ENCODE data around the gene TBC1D22A.

Gene TBC1D22A

DNA sequence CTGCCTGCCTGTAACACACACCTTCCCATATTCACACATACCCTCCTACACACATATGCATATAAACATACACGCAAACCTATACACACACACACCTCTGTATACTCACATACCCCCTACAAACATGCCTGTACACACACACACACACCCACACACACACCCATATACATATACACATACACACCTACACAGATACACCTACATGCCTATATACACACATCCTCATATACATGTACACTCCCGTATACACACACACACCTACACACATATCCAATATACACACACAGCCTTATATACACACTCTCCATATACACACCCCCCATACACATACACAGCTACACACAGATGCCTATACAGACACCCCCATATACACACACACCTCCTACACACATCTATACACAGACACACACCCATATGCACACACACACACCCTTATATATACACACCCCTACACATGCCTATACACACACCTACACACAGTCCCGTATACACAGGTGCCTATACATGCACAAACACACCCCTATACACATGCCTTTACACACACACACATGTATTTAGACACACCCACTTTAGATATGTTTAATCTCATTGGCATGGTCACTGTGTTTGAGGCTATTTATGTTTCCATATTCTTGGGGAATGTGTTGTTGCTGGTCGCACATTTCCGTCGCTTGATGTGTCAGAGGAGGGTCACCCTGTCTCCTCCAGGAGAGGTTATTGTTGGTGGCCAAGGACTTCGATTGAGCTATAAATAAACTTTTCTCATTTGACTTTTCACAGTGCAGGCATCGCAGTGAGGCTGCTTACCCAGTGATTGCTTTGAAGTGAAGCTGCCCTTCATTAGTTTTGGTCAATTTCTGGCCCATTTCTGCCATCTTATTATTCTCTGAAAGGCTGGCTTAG is 243.3 kb downstream of the TBC1D22A start:
- no peak for DNase-seq

DNA sequence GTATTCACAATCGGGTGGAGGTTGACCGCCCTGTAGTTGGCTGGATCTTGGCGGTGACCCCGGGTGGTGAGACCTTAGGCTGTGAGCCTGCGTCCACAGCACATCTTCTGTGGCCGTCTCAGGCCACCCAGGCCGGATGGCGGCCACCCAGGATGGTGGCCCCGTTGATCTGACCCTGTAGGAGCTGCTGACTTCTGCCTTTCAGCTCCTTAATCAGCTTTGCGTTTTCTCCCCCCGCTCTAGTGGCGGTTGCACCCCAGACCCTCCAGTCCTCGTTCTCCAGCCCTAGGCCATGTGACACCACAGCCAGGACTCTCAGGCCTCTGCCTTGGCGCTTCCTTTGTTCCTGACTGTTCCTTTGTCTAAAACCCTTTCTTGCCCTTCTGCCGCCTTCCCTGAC is 244.0 kb downstream of the TBC1D22A start:
- no peak for DNase-seq

DNA sequence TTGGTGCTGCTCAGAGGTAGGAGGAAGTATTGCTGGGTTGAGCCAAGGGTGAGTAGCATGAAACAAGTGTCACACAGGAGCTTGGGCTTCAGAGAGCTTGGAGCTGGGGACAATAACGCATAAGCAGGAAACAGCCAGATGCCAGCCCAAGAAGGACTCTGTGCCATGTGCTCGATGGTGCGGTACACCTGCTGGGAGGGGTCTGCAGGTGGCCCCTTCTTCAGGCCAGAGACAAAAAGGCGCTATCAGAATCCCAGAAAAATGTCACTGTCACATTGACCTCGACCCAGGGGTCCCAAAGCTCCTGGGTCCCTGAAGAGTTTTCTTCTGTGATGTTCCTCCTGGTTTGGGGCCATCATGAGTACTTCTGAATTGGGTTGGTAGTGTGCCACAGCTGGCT is 244.4 kb downstream of the TBC1D22A start:
- no peak for DNase-seq

DNA sequence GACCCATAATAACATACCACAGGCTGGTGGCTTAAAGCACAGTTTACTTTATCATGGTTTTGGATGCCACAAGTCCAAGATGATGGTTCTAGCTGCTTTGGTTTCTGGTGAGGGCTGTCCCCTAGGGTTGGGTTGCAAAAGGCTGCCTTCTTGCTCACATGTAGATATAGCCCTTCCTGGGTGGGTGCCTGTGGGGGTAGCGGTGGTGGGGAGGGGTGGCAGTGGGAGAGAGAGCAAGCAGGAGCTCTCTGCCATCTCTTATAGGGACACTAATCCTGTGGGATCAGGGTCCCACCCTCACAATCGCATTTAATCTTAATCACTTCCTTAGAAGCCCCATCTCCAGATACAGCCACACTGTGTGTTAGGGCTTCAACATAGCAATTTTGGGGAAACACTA is 245.0 kb downstream of the TBC1D22A start:
- no peak for DNase-seq

DNA sequence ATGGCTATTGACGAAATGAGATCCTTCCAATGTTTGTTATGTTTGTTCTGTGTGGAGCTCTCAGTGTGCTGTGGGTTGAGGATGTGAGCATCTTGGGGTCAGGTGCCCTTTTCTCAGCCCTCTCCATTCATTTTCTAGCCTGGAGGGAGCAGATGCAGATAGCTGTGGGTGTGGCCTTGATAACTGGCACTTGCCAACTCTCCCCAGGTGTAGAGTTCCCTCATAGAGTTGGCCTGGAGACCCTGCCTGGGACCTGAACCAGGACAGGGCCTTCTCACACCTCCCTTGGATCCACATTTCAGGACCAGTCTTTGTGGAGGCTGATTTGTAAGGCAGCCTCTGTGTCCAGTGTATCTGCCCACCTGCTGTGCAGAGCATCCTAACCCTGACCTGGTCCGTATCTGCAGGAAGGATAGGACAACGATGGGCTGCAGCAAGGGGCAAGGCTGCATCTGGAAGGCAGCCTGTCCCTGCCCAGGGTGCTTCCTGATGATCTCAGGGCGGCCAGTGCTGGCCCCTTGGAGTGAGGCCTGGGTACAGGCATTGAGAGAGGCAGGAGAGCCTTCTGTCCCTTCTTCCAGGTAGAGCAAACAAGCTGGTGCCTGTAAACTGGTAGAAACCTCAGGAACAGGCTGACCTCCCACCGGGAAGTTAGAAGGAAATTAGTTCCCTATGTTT is 245.9 kb downstream of the TBC1D22A start:
- DNase-seq = no peak

DNA sequence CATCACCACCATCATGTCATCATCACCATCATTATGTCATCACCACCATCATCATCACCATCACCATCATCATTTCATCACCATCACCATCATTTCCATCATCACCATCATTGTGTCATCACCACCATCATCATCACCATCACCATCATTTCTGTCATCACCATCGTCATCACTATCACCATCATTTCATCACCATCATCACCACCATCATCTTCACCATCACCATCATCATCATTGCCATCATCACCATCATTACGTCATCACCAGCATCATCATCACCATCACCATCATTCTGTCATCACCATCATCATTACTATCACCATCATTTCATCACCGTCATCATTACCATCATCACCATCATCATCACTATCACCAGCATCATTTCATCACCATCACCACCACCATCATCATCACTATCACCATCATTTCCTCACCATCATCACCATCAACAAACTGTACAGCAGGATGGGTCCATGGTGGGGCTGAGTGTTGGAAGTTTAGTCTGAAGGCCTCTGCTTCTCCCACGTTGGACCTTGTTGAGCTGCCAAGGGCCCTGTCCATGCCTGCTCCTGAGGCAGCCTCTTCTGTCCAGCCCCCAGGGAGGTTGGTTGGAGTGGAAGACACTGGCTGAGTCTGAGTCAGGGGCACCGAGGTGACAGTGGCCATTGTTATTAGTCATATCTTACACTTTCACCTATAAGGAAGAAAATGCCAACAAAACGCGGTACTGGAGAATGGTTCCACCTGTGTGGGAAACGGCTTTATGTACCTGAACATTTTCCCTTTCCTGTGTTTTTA is 247.1 kb downstream of the TBC1D22A start:
- DNase-seq = no peak

DNA sequence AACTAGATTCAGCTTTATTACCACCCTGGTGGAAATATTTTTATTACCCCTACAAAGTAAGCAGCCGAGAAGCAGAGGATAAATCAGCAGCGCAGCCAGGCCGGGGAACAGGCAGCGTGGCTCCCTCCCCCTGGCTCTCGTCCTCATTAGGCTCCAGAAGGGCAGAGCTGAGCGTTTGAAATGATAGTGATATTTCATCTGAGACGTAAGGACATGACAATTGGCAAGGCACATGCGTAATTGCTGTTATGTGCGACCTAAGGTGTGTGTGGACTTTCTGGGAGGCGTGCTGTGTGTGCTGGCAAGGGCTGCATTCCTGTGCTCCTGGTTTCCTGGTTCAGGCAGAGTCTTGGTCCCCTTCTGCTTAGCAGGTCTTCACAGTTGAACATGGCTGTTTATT is 247.8 kb downstream of the TBC1D22A start:
- DNase-seq = no peak

DNA sequence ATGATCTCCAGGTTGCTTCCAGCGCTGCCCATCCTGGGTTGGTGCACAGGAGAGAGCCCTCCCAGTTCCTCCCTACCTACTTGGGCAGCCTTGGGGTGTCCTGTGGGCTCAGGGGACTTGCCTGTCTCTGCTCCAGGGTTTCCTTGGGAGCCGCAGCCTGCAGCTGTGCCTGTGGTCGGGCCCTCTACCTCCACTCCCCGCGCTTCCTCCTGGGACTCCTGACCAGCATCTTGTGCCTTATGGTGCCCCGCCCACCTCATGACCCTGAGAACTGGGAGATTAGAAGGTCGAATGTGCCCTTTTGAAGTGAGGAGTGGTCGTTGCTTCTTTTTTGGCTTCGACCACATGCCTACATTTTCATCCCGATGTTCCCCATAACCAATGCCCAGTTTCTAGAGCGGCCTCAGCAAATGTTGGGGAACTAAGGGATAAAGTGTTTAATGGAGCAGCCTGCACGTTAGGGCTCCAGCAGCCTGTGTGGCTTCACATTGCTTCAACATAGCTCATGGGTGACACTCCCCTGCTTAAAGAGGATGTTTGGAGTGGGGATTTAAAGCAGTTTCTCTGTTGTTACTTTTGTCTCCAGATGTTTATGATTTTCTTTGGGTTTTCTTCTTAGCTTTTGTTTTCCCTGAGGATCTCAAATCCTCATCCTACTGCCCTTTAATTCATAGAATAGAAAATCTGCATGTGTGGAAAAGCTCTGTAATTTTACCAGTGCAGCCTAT is 248.8 kb downstream of the TBC1D22A start:
- DNase-seq = no peak

DNA sequence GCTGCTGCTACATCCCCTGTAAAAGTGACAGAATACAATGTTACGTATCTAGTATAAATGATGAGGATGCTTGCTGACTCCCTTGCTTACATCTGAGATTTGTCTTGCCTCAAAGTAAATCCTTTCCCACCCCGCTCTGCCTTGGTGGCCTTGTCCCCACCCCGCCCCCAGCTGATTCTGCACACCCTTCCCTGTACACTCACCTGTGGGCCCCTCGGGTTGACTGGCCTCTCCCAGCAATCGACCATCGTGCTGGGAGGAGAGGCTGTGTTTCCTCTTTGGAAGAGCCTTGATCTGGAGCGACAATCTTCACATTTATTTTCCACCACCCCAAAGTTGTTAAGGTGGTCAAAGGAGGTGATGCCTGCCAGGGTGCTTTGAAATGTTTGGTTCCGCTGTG is 249.4 kb downstream of the TBC1D22A start:
- DNase-seq = no peak

DNA sequence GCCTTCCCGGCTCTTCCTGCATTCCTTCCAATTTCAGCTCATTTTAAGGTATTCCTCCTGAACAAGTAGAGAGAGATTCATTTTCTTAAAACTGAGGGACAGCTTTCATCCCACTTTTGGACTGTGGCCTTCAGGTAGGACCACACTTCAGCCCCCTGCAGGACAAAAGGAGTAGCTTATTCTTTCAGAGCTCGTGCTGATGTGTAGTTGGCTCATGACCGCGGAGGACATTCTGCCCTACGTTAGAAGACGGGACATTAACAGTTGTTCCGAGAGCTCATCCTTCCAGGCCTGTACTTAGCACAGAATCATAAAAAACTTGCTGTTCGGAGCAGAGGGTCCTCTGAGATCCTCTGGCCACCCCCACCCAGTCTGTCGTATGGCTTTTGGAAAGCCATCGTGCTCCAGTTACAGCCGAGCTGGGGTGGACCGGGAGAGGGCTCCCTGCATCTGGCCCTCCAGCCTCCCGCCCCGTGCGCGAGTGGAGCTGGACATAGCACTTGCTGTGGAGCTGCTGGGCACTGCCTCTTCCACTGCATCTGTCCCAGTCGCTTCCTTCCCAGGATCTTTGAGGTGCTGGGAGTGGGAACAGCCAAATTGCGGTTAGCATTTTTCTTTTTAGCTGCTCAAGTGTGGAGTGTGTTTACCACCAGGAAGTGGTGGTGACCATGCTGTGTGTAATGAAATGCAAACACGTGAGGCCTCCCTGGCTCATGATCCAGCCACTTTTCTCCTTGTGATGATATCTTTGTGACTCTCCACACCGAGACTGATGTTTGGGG is 250.3 kb downstream of the TBC1D22A start:
- DNase-seq = no peak

DNA sequence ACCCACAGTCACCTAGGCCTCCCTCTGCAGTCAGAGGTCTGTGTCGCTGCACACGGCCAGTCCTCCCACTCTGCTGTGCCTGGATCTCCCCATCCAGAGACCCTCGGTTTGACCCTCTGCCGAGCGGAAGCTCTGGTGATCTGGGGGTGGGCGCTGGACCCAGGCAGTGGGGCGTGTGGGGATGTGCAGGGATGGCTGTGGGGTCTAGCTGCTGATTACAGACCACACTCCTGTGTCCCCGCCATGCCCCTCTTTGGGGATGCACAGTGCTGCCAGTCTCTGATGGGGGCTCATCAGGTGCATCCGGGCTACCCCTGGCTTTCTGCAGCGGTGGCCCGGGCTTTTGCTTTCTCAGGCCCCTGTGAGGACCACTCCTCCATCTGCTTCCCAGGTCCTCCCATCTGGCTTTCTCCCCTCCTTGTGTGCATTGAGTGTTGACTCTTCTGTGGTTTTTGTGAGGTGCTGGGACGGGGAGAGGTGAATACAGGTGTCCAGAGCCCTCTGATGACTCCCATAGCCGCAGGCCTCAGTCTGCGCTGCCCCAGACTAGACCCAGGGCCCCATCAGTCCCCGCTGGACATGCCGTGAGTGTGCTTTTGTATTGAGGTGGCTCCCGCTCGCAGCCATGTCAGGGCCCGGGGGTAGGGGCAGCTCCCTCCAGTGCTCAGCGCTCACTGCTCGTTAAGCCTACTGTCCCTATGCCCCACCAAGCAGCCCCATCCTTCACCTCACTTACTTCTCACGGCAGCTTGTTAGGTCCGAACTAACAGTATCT is 251.6 kb downstream of the TBC1D22A start:
- no peak for DNase-seq

DNA sequence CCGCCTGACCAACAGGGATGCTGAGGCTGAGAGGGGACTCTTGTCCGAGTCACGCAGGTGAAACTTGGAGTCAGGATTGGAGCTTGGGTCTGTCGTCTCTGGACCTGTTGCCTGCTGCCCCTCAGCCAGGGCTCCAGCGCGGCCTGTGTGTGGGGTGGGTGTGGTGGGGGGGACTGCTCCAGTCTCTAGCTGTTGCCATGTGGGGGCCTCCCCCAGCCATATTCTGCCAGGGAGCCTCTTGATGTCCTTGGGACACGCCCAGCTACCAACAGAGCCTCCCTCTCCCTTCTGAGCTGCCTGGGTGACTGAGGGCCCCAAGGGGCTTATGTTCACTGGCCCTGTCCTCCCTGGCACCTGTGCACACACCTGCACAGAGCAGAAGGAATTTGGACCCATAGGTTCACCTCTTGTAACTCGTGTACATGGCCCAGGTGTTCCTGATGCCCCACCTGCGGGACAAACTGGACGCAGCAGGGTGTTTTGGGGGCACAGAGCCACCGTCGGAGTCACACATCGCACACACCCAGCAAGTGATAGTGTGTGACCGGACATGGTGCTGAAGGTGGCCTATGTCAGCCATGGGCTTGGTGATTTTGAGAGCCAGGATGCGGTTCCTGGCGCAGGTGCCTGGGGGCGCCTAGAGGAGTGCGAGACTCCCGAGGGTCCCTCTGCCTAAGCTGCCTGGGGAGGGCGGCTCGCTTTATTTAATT is 252.3 kb downstream of the TBC1D22A start:
- no peak for DNase-seq

DNA sequence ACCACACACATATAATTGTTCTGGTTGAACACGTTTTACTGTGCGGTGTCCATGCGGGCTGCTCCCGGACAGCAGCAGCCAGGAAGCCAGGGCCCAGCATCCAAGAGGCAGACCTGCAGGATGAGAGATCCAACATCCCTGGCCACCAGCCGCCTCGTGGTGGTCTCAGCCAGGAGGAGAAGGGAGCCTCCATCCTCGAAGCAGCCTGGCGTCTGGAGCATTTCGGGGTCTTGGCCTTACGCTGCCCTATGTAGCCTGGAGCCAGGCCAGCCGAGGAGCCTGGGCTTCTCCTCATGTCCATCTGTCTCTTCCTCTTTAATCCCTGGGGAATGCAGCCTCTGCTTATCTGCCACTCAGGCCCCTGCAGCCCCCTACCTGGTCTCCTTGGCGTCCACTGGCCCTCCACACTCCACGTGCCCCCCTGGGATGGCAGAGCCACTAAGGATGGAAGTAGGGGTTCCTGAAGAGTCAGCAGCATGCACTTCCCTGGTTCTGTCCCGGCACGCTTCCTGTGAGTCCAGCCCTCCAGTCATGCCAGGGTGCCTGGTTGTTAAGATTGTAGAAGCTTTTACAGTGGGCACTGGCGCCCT is 253.2 kb downstream of the TBC1D22A start:
- DNase-seq = no peak

DNA sequence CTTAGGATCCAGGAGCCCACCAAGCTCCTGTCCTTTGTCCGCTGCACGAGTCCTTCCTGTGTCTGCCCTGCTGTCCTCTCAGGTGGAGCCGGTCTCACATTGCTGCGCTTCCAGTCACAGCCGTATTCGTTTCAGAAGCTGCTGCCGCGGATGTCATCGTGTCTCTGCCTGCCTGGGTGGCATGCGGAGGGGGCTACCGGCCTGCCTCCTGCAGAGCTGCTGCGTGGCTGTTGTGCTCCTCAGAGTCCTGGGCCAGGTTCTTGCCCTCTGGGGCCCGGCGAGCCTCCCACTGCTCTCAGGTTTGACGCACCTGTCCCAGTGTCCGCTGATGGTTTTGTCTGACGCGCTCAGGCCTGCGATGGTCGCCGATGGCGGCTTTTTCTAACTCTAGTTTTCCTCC is 254.2 kb downstream of the TBC1D22A start:
- DNase-seq = no peak

DNA sequence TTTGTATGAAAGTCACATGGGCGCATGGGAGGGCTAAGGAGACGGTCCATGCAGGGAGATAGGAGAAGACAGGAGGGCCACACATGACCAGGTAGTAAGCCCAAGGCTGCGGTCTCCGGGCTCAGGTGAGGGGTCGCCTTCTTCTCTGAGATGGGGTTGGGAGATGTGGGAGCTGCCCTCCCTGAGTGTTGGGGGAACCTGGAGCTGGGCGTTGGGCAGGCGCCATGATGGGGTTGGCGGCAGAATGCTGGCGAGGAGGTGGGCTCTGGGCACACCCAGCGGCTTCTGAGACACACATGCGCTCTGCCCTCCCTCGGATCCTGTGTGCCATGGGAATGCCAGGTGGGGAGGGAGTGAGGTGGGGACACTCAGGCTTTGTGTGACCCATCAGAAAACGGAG is 254.8 kb downstream of the TBC1D22A start:
- no peak for DNase-seq

DNA sequence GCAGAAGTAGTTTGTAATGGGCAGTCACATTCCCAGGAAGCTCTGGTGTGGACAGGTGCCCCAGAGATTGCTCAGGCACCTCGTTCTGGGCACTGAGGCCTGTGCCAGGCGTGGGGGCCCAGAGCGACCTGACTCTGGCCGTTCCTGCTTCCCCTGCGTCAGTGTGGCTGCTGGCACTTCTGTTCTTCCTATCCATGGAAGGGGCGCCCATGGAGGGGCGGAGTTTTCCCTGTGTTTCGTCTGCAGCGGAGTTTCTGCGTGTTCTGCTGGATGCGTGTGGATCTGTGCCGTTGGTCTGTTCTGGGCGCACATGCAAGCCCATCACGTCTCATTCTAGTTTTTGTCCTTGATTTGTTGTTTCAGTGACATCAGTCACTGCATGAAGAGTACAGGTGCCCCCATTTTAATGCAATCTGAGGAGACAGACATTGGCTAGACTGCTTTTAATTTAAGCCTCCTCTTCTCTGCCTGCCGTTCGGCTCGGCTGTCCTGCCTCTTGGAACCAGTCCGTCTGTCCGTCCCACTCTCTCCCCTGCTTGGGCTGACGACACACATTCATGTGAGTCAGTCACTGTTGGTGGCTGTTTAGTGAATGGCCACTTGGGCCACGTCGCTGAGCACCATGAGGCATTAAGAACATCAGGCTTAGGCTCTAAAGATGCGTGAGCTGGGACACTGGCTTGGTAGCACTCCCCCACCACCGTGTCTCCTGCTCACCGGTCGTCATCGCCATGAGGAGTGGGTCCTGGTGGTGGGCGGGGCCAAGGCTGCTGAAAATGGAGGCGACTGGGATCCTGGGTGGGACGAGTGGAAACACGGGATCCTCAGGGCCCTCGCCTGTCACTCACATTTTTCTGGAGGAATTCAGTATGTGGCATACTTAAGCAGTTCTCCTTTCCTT is 255.8 kb downstream of the TBC1D22A start:
- no peak for DNase-seq

DNA sequence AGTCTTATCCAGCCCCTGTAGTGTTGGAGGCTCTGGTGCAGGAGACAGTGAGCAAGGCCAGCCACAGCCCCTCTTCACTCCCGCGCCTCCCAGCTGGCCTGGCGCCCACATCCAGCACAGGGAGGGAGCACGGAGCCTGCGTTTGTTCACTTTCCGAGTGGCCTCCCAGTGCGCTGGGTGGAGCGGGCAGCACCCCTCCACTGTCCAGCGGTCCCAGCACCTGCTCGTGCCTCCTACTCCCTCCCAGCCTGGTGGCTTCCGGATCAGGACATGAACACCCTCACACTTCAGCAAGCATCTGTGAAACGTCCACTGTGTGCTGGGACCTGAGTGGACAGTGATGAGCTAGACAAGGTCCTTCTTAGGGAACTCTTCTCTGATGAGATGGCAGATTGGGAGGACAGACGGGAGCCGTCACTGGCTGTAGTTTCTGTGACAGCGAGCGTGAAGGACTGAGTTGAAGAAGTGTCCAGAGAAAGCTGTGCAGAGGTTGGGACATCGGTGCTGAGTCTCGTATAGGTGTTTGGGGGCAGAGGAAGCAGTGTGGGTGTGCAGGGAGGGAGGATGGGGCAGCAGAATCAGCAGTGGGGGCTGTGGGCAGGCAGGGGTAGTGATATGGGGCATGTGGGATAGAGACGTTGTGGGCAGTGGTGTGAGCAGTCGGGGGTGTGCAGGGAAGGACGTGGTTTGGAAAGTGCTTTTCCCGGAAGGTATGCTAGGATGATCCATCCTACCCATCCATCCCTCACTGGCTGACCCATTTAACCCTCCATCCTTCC is 256.8 kb downstream of the TBC1D22A start:
- no peak for DNase-seq

DNA sequence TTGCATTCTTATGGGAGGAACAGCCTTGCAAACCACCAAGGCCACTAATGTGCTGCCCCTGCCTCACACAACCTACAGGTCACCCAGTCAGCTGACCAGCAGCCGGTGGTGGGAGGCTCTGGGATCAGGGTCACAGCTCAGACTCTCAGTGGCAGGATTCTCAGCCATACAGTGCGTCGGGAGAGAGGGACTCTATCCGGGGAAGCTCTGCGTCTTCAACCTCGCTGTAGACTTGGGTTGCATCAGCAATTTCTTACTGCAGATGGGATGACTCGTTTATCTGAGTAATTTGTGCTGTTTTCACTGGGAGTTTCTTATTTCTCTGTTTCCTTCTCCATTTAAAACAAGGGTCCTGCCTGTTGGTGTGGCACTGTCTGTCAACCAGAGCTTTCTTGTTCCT is 257.7 kb downstream of the TBC1D22A start:
- no peak for DNase-seq

All from stimulated activated CD4-positive, alpha-beta T cell treated with anti-CD3 and anti-CD28 coated beads, Interleukin-1b, Interleukin-23, amount 100 ng/mL, for 48 hours (primary cell).